HG03135 (cell line): Measurements from ENCODE around the gene TRPM5.

Experiments used
- ATAC-seq: cut with Tn5 transposase; IDR thresholded peaks from one replicate; pipeline ENCODE4 v1.9.1; 2021; ENCODE audit warnings: mild to moderate bottlenecking, moderate library complexity; ENCODE audit not compliant: unreplicated experiment

The TRPM5 gene

GRCh38 chr11:2471048-2471803, 26.9 kb upstream of the TRPM5 start:
- ATAC-seq = no peak

GRCh38 chr11:2470495-2470894, 26.2 kb upstream of the TRPM5 start:
- no peak for ATAC-seq

- ATAC-seq = no peak
These were observed 24.3 kb upstream of the TRPM5 start for GRCh38 chr11:2468363-2469235.

DNA sequence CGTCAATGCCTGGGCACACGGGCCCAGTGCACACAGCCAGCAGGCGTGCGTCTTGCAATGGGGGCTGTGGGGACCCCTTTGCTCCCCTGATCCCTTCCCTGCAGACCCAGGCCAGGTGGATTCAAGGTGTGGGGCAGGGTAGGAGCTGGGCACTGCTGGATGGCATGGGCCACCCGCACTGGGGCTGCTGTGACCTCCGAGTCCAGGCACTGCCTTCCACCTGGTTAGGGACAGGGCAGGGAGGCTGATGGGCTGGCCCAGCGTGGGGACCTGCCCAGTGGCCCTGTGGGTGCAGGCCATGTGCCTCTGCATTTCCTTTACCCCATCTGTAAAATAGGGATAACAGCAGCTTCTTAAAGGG, 23.4 kb upstream of the TRPM5 start:
- no peak for ATAC-seq

DNA sequence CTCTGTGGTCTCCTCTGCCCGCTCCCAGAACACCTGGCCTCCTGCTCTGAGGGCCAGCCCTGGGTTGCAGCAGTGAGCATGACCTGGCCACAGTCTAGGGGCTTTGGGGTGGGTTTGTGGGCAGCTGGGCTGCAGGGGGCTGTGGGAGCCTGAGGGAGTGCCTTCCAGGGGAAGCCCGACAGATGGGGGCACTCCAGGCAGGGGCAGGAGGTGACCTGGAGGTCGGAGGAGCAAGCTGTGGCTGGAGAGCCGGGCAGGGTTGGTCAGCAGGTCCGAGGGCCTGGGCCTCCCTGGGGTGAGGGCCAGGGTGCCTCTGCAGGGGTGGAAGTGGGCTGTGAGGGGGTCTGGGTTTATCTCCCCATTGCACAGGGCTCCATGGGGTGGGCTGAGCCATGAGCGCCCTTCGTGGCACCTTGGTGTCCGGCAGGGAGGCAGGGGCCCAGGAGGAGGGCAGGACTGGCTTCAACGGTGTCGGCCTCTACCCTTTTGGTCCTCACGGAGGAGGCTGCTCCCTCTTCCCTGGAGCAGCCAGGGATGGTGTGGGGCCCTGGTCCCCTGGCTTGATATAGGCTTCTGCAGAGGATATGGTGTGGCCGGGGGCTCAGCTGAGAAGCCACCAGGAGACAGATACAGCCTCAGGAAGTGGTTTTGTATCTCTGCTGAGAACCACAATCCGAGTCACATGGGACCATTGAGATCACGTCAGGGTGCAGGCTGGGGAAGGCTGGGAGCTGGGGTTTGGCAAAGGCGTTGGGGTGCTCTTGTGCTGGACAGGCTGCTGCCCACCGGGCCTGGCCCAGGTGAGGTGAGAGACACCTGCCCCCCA, 22.8 kb upstream of the TRPM5 start:
- no peak for ATAC-seq

DNA sequence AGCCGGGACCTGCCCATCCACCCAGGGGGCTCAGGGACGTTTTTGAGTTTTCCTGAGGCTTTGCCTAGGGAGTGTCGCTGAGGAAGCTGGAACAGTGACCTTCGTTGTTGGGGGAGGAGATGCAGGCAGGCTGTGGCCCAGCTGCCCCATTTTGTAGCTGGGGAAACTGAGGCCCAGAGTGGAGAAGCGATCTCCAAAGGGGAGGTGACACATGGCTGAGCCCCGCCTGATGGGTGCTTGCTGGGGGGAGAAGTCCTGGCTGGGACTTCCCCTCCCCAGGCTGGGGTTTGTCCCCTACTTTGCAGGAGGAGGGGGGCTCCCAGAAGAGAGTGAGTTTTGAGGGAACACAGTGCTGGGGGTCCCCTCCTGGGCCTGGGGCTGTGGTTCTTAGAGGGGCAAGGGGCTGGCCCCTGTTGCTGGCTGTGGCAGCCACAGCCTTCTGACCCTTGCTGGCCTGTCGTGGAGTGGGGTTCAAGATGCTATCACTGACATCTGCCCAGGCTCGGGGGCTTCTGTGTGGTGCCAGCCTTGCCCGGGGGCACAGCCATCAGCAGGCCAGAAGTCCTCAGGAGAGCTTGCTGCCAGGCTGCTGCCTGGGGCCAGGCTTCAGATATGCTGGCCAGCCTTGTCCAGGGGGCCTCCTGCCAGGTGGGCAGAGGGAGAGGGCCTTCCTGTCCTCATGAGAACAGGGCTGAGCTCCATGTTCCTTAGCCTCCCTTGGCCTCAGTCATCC, 21.9 kb upstream of the TRPM5 start:
- no peak for ATAC-seq

DNA sequence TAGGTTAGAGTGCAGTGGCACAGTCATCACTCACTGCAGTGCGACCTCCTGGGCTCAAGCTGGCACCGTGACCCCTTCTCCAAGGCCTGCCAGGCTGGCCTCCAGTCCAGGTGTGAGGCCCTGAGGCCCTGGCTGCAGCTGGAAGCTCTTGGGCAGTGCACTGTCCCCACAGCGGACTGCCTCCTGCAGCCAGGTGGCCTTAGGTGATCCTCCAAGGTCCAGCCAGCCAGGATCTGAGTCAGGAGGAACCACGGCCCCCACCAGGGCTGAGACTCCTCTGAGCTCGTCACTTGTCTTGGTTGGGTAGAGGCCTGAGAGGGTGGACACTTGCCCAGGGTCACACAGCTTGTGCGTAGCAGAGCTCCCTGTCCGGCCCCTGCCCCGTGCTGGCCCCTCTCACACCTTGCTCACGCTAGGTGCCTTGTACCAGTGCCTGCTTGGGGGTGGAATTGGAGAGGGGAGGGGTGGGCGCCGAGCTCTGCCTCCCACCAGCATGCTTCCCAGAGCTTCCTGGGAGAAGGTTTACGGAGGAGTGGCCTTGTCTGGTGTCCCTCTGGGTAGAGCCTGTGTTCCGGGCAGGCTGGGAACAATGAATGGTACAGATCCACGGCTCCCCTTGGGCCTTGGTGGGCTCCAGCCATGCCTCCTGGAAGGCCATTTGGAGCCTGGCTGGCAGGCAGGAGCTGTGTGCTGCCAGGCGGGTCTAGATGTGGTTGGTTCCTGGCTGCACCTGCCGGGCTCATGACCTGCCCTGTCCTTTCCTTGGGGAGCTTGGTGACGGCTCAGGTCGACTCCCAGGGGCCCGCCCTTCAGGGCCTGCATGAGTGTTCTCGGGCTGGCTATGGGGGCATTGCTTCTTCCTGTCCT, 21.1 kb upstream of the TRPM5 start:
- no peak for ATAC-seq

- ATAC-seq = no peak
These were observed 20.3 kb upstream of the TRPM5 start for GRCh38 chr11:2464451-2465165.

DNA sequence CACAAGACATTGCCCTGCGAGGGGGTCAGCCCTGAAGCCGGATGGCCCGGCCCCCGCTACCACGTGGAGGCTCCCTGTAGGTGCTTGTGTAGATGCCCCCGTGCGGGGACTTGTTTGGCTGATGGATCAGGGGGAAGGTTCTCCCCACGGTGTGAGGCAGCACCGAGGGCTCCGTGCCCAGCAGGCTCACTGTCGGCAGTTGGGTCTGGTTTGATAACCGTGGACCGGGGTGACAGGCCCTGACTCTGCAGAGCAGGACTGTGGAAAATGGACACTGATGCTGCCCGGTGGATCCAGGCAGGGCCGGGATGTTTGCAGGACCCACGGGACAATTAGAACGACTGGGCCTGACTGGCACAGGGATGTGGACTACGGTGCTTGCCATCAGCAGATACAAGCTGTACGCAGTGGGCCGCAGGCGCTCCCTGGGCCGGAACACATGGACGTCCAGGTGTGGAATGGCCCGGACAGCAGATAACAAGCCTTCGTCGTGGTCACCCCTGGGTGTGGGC, 19.5 kb upstream of the TRPM5 start:
- no peak for ATAC-seq

DNA sequence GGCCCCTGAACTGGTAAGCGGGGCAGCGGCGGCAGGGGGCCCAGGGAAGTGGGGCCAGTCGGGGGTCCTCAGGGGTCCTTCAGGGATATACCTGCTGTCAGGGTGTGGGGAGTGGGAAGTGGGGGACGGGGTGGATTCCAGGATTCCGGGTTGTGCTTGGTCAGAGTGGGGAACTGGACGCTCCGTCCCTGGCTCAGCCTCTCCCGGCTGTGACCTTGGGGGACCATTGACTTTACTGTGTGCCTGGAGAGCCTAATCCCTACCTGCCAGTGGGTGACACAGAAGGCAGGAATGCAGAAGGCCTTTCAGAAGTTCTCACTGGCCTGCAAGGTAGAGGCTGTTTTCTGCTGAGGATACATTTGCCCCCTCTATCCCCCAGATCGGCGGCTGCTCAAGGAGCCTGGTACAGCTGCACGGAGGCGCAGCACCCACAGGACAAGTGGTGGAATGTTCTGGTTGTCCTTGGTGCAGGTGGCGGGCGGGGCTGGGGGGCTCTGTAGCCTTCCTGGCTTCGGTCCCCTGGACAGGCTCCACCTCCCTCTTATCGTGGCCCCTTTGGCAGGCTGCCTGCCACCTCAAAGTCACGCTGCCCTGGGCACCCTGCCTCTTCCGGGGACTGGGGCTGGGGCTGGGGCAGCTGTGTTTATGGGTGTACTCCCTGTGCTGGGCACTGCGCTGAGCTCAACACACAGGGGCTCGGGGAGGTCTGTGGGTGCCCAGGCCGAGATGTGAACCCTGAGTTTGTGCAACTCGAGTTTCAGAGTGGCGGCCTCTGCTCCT, 18.9 kb upstream of the TRPM5 start:
- ATAC-seq = no peak

DNA sequence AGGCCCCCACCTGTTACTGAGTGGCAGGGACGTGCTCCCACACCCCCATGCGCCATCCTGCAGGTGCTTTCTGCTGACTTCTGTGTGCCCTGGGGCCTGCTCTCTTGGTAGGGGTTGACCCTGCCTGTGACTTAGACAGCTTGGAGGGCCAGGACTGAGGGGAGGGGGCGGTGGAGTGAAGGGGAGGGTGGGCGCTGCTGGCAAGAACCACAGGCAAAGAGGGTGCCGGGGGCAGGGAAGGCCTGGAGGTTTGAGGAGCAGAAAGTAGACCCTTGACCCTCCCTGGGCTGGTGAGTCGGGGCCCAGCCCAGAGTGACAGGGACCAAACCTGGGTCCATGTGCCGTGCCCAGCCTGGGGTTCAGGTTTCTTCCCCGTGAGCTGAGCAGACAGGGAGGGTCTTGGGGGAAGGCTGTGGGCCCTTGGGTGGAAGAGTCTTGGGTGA, 18.2 kb upstream of the TRPM5 start:
- no peak for ATAC-seq

DNA sequence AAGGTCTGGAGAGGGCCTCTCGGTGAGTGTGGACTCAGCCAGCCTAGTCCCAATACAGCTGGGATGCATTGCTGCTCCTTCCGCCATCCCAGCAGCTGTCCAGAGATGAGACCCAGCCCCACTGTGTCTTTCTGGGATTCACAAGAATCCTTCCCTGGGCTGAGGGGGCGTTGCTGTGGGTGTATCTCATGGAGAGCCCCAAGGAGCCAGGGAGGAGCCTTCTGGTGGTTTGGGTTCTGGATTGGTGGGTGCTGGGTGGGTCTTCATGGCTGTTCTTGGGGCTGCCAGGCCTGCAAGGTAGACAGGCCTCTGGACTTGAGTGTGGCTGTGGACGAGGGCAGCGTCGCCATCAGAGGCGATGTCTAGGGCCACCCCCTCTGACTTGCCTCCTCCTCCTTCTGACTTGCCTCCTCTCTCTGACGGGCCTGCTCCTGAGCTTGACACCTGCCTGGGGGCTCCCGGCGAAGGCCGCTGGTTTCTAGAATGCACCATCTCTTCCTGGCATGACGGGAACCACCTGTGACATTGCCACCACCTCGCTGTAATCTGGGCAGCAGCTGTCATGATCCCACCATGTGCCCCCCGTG, 17.7 kb upstream of the TRPM5 start:
- ATAC-seq = no peak

GRCh38 chr11:2461253-2461955, 17.1 kb upstream of the TRPM5 start:
- ATAC-seq = no peak

GRCh38 chr11:2460540-2461252, 16.4 kb upstream of the TRPM5 start:
- no peak for ATAC-seq

GRCh38 chr11:2459796-2460531, 15.7 kb upstream of the TRPM5 start:
- ATAC-seq = no peak
